ENCODE results near the gene PPM1A.

DNA sequence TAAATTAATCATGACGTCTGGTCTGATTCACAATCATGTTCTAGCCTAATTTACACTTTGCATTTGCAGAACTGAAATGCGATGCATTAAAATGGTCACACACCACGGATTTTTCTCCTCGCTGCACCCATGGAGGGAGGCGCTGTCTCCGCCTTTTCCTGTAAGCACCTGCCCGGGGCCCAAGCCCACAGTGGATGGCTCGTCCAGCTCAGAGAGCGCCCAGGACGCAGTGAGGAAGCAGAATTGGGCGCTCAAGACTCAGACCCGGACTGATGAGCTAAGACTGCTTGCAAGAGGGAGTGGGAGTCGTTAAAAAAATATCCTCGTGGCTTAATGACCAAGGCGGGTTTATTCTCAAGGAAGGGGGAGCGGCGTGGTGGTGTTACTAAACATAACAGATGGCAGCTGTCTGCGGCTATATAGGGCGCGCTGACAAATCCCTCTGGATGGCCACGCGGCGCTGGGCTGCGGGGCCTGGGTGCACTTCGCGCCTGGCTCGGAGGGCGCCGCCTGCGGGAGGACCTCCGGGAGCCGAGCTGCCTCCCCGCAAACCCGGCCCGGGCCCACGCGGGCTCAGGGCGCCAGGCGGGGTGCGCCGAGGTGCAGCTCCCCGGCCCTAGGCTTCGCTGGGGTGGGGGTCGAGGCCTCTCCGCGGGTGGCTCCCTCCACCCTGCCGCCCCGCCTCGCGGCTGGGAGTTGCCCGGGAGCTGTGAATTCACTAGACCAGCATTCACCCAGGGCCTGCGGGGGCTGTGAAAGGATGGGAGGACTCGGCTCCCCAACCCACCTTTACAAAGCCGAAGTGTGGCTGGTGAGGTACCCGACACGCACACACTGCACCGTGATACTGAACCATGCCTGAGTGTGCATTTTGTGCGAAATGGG, 78.7 kb downstream of the PPM1A start:
- no peak for TF ChIP-seq EZH2 (IDR thresholded peaks at IDR 0.05; ENCODE audit: borderline replicate concordance, low read depth, low read length, severe bottlenecking)
- TF ChIP-seq, protein P1, sequence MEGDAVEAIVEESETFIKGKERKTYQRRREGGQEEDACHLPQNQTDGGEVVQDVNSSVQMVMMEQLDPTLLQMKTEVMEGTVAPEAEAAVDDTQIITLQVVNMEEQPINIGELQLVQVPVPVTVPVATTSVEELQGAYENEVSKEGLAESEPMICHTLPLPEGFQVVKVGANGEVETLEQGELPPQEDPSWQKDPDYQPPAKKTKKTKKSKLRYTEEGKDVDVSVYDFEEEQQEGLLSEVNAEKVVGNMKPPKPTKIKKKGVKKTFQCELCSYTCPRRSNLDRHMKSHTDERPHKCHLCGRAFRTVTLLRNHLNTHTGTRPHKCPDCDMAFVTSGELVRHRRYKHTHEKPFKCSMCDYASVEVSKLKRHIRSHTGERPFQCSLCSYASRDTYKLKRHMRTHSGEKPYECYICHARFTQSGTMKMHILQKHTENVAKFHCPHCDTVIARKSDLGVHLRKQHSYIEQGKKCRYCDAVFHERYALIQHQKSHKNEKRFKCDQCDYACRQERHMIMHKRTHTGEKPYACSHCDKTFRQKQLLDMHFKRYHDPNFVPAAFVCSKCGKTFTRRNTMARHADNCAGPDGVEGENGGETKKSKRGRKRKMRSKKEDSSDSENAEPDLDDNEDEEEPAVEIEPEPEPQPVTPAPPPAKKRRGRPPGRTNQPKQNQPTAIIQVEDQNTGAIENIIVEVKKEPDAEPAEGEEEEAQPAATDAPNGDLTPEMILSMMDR (IDR thresholded peaks at IDR 0.05; ENCODE audit: borderline replicate concordance, extremely low read depth, low read length, poor library complexity, severe bottlenecking): no peak

Data from DND-41 (cell line).